Lung (tissue), 12 donors: ENCODE data around the gene COA4. TPM values are rescaled to one million over a fixed set of nuclear protein-coding genes. Genes with fewer than 3 reads are reported as not detected.

Experiments used
- ATAC-seq: fragments of 200-7000 bp; cut with Tn5 transposase; one replicate; pipeline ENCODE4 v1.9.1; 2020; ENCODE audit warnings: moderate number of reproducible peaks; ENCODE audit not compliant: insufficient read depth, low FRiP score
- DNase-seq, 3 donors: peaks; one replicate each; pipeline ENCODE4 v3.0.0-alpha.2; 2013 to 2017
- H3K27ac ChIP-seq, 2 donors: one replicate each; pipeline ENCODE4 v1.5.1; 2013; ENCODE audit warnings: mild to moderate bottlenecking in 2 of 2, moderate library complexity in 2 of 2, control low read depth in 1 of 2, inconsistent platforms in 1 of 2, low read depth in 1 of 2, low read length in 1 of 2
- H3K27me3 ChIP-seq, 3 donors: one replicate each; pipeline ENCODE4 v1.5.1; 2013; ENCODE audit warnings: low read length in 2 of 3; ENCODE audit not compliant: control insufficient read depth in 3 of 3, insufficient read depth in 3 of 3
- H3K36me3 ChIP-seq, 4 donors: one replicate each; pipeline ENCODE4 v1.5.1; 2013; ENCODE audit warnings: low read length in 4 of 4, mild to moderate bottlenecking in 1 of 4, moderate library complexity in 1 of 4; ENCODE audit not compliant: control insufficient read depth in 4 of 4, insufficient read depth in 4 of 4
- H3K4me1 ChIP-seq, 5 donors: one replicate each; pipeline ENCODE4 v1.5.1; 2013; ENCODE audit warnings: low read length in 5 of 5, mild to moderate bottlenecking in 2 of 5, moderate library complexity in 1 of 5; ENCODE audit not compliant: control insufficient read depth in 5 of 5, insufficient read depth in 5 of 5
- H3K4me3 ChIP-seq: one replicate; pipeline ENCODE4 v1.5.1; 2013; ENCODE audit warnings: mild to moderate bottlenecking, control low read depth, moderate library complexity
- H3K9ac ChIP-seq, 2 donors: one replicate each; pipeline ENCODE4 v1.5.1; 2013; ENCODE audit warnings: low read length in 2 of 2, control low read depth in 1 of 2; ENCODE audit not compliant: insufficient read depth in 1 of 2
- H3K9me3 ChIP-seq, 4 donors: one replicate each; pipeline ENCODE4 v1.5.1; 2013; ENCODE audit warnings: low read length in 3 of 4, mild to moderate bottlenecking in 1 of 4, moderate library complexity in 1 of 4; ENCODE audit not compliant: control insufficient read depth in 4 of 4, insufficient read depth in 3 of 4
- CTCF ChIP-seq: IDR thresholded peaks from 2 replicates; pipeline ENCODE4 v1.5.1; 2012; ENCODE audit warnings: mild to moderate bottlenecking; ENCODE audit errors: control extremely low read depth, extremely low read depth
- WGBS, 2 donors: extraction: QIAGEN DNeasy Blood & Tissue Kit; methylation state at CpG; one replicate each; pipeline ENCODE4 v1.1.7; 2013; 5-methylcytosine and 5-hydroxymethylcytosine counted together
- polyA plus RNA-seq, 2 donors: library from polyadenylated mRNA; stranded (reverse); fragments of 200-250 nt; gene quantifications; one replicate each; pipeline ENCODE4 v1.2.1, GENCODE V29; 2013
- total RNA-seq, 2 donors: library from RNA; depleted of rRNA in 1 of 2; stranded (reverse); fragments of >200 nt in 1 of 2; gene quantifications; one replicate each; pipeline ENCODE4 v1.2.1, GENCODE V29; 2014 to 2021
- donor health status: control.
- donor health status: control.
- donor health status: Bipolar disorder and iron deficiency.
- donor health status: healthy.
- donor health status: DM: yes; HTN: yes; CAD: no.

Gene COA4
- total and polyA plus RNA-seq, 4 donors = 40.0 to 105 (median 70.2) TPM

- Histone ChIP-seq H3K4me3 (no peak overlapping the region), H3K36me3 (peaks cover 0 to 5% (median under 1%) of the 10 kb centered on the region in 4 donors), H3K9me3 (no peaks in the 10 kb centered on the region), H3K4me1 (peaks cover 0 to 2% (median 0%) of the 10 kb centered on the region in 5 donors), H3K27ac (no peak overlapping the region), H3K27me3 (no peaks in the 10 kb centered on the region), H3K9ac (no peak overlapping the region)
- TF ChIP-seq CTCF = no peak
- ATAC-seq = no peak
- WGBS, 2 donors = 74 to 89% methylated on average over 3 of the region's 3 CpGs
- no peak for DNase-seq
Measured at GRCh38 chr11:73851046-73851764, 25.4 kb downstream of the COA4 start.

GRCh38 chr11:73839123-73839457 is 37.6 kb downstream of the COA4 start:
- no peaks in the 10 kb centered on the region for H3K4me1 ChIP-seq
- H3K9ac ChIP-seq = no peak overlapping the region
- H3K4me3 ChIP-seq = no peak overlapping the region
- no peak for ATAC-seq
- no peaks in the 10 kb centered on the region for H3K27me3 ChIP-seq
- H3K27ac ChIP-seq = no peak overlapping the region
- no peak for TF ChIP-seq CTCF
- no peaks in the 10 kb centered on the region for H3K9me3 ChIP-seq
- no peak for DNase-seq
- peaks cover 3 to 12% (median 5%) of the 10 kb centered on the region in 4 donors for H3K36me3 ChIP-seq

- H3K9me3 ChIP-seq = no peaks in the 10 kb centered on the region
- no peak overlapping the region for H3K9ac ChIP-seq
- no peak overlapping the region for H3K4me3 ChIP-seq
- DNase-seq (no peak), ATAC-seq (no peak)
- H3K27ac ChIP-seq = no peak overlapping the region
- H3K27me3 ChIP-seq = no peaks in the 10 kb centered on the region
- peaks cover 3 to 8% (median 4%) of the 10 kb centered on the region in 4 donors for H3K36me3 ChIP-seq
- 86 to 87% methylated on average over 3 of the region's 3 CpGs for WGBS, 2 donors
- no peaks in the 10 kb centered on the region for H3K4me1 ChIP-seq
- TF ChIP-seq CTCF = no peak
Measured at GRCh38 chr11:73838443-73839122, 38.1 kb downstream of the COA4 start.
